GM18517 (cell line): ENCODE measurements around the gene DIP2B.

Experiments used
- ATAC-seq: cut with Tn5 transposase; IDR thresholded peaks from one replicate; pipeline ENCODE4 v1.9.1; 2021; ENCODE audit warnings: mild to moderate bottlenecking, moderate library complexity; ENCODE audit not compliant: unreplicated experiment

Gene DIP2B

GRCh38 chr12:50718760-50719159 is 214.0 kb downstream of the DIP2B start:
- no peak for ATAC-seq

- ATAC-seq: no peak
Observed at GRCh38 chr12:50720085-50720484, 215.3 kb downstream of the DIP2B start.

GRCh38 chr12:50720501-50720900 is 215.7 kb downstream of the DIP2B start:
- ATAC-seq: no peak

GRCh38 chr12:50723865-50724264 is 219.1 kb downstream of the DIP2B start:
- no peak for ATAC-seq

GRCh38 chr12:50725011-50725942 is 220.5 kb downstream of the DIP2B start:
- no peak for ATAC-seq

- ATAC-seq: no peak
Observed at GRCh38 chr12:50727466-50727865, 222.7 kb downstream of the DIP2B start.

GRCh38 chr12:50728417-50728816 is 223.6 kb downstream of the DIP2B start:
- ATAC-seq: no peak

- ATAC-seq: no peak
Observed at GRCh38 chr12:50728841-50729240, 224.1 kb downstream of the DIP2B start.

GRCh38 chr12:50732591-50732990 is 227.8 kb downstream of the DIP2B start:
- no peak for ATAC-seq

- no peak for ATAC-seq
Observed at GRCh38 chr12:50733706-50734105, 228.9 kb downstream of the DIP2B start.

GRCh38 chr12:50734409-50735263 is 229.9 kb downstream of the DIP2B start:
- no peak for ATAC-seq

GRCh38 chr12:50739611-50740010 is 234.8 kb downstream of the DIP2B start:
- no peak for ATAC-seq

GRCh38 chr12:50740307-50740706 is 235.5 kb downstream of the DIP2B start:
- ATAC-seq: no peak

- ATAC-seq: no peak
Observed at GRCh38 chr12:50742776-50743175, 238.0 kb downstream of the DIP2B start.

GRCh38 chr12:50745861-50746260 is 241.1 kb downstream of the DIP2B start:
- ATAC-seq: no peak

- no peak for ATAC-seq
Observed at GRCh38 chr12:50746431-50746830, 241.6 kb downstream of the DIP2B start.

GRCh38 chr12:50747817-50748216 is 243.0 kb downstream of the DIP2B start:
- no peak for ATAC-seq

- no peak for ATAC-seq
Observed at GRCh38 chr12:50749459-50749882, 244.7 kb downstream of the DIP2B start.

- ATAC-seq: no peak
Observed at GRCh38 chr12:50750366-50750765, 245.6 kb downstream of the DIP2B start.

- no peak for ATAC-seq
Observed at GRCh38 chr12:50751948-50752721, 247.3 kb downstream of the DIP2B start.

GRCh38 chr12:50753232-50753769 is 248.5 kb downstream of the DIP2B start:
- ATAC-seq: no peak
